ENCODE measurements around the gene GRIK4.

- TF ChIP-seq POLR2A (IDR thresholded peaks at IDR 0.05) (no peak), CTCF (IDR thresholded peaks at IDR 0.05) (no peak)
Measured at GRCh38 chr11:120818097-120818496, 306.5 kb downstream of the GRIK4 start.
